Retina (tissue), 1 donor: ENCODE measurements around the gene ZDHHC5.
"Not testable (repeated sequence)": the region's sequence is repeated elsewhere in the genome, so short reads cannot be mapped to it uniquely, and the experiment has no call there.

ENCODE experiments used
- DNase-seq: peaks from one replicate; pipeline ENCODE4 v3.0.0-alpha.2; 2016

ZDHHC5 gene

DNA sequence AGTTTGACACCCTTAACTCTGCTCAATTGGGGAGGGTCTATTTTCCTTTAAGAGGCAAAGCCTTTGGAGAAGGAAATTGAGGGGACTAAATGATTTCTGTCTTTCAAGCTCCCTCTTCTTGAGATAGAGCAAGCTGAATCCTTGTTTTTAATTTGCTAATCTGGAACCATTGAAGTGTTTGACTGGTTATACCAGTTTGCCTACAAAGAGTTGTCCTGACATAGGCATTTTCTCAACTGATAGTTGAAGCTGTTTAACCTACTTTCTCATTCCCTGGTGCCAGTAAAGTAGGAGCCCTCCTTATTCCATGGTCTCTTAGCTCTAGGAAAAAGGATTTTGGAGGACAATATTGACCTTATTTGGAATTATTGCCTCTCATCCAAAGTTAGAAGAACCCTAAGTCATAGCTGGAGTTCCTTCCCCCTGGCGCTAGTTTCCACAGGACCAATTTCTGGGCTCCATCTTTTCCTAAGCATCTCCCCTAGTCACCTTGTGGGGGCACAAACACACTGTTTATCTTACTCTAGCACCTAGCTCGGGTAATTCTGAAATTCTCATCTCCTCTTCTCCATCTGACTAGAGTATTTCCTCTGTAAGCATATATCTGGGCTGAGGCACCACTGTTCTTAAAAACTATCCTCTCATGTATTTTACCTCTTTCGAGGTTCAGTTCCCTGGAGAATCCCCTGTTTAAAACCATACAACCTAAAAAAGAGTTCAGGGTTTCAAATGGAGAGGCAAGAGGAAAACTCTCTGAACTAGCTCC is 7.4 kb downstream of the ZDHHC5 start:
- no peak for DNase-seq

DNA sequence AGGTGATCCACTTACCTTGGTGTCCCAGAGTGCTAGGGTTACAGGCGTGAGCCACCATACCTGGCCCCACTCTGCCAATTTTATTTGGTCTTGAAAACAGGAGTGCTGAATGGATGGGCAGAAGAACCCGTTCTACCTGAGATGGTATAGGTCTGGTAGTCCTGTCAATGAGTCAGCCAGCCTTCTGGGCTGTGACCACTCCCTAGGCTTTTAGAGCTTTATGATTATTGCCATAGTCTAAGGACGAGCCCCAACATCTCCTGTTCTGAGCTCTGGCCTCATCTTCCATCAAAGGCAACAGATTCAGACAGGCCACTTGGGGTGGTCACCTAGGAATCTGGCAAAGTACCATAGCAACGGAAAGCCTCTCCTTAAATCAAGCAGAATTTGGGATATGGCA is 11.5 kb downstream of the ZDHHC5 start:
- DNase-seq, result no peak

DNA sequence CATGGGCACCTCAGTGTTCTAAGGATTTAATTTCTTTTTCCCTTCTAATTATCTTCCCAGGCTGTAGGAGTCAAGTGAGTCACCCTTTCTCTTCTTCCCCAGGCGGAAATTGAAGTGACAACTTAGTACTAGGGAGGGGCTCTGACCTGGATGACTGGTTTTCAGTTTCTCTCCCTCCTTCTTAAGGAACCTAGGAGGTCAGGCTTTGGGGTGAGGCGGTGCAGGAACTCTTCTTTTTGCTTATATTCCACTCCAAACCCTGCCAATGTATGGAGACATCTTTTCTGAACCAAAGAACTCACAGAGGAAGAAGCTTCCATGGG is 12.6 kb downstream of the ZDHHC5 start:
- no peak for DNase-seq

DNA sequence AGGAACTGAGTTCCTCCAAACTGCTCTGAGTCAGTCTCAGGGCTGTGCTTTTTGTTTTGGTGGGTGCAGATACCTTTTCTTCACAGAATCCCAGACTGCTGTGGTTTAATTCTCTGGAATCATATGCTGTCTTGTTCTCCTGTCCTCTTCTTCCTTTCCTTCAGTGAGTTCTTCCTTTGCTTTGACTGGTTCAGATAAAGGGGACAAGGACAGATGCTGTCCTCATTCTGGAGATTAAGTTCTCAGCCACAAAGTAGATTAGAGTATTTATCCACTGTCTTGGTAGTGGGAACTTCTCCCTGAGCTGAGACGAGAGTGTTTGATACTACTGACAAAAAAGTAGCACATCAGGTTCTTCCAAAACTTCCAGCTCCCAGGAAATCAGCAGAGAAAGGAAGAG is 13.3 kb downstream of the ZDHHC5 start:
- DNase-seq, result no peak

DNA sequence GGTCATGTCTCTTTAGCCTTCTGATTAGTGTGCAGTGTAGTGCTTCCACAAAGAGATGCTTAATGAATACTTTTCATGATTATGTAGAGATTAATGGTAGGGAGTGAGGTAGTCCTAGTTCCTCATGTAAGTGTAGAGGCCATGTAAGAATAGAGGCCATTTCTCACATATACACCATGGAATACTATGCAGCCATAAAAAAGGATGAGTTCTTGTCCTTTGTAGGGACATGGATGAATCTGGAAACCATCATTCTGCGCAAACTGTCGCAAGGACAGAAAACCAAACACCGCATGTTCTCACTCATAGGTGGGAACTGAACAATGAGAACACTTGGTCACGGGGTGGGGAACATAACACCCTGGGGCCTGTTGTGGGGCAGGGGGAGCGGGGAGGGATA is 22.6 kb downstream of the ZDHHC5 start:
- not testable (repeated sequence) for DNase-seq

DNA sequence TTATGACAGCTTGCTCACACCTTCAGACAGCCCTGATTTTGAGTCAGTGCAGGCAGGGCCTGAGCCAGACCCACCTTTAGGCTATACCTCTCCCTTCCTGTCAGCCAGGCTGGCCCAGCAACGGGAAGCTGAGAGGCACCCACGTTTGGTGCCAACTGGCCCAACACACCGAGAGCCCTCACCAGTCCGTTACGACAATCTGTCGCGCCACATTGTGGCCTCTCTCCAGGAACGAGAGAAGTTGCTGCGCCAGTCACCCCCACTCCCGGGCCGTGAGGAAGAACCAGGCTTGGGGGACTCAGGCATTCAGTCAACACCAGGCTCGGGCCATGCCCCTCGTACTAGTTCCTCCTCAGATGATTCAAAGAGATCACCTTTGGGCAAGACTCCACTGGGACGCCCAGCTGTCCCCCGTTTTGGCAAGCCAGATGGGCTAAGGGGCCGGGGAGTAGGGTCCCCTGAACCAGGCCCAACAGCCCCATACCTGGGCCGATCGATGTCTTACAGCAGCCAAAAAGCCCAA is 31.0 kb downstream of the ZDHHC5 start:
- no peak for DNase-seq

DNA sequence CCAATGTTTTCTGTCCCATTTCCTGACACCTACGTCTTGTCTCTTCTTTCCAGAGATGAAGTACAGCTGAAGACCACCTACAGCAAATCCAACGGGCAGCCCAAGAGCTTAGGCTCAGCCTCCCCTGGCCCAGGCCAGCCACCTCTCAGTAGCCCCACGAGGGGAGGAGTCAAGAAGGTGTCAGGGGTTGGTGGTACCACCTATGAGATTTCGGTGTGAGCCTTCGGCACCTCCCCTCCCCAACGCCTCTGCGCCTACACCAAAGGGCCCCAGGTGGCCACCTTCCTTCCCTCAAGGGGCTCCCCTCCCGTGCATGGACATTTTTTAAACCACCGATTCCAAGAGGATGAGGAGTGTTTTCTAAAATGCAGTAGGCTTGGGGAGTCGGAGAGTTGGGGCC is 31.9 kb downstream of the ZDHHC5 start:
- DNase-seq, result no peak

DNA sequence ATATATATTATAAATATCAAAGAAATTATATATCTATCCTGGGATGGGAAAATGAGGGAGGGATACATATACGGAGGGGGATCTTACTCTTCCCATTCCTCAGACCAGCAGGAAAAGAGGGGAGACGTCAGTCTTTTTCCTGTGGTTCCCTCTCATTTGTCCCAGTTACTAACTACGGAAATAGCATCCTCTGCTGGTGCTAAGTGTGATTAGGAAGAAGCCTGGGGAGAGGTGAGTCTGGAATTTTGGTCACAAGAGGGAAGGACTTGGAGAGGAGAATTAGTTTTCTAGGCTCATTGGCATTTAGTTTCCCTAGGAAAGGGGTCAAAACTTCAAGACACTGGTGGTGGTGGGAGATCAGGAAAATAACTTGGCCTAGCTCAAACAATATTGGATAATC is 32.5 kb downstream of the ZDHHC5 start:
- DNase-seq, result no peak

DNA sequence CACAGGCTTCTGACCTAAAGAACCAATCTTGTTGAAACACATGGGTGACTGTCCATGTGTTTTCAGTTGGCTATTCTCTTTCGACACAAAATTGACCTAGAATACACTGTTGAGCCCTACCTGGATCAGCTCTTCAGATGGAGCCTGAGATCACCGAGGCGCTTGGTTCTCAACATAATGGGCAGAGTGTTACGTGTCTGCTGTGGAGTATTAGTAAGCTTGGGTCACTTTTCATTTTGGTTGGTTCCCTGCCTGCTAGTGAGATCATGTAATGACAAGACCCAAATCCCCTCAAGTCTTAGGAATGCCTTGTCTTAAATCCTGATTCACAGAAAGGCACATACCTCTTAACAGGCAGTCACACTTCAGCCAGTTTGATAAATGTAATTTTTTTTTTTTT is 35.4 kb downstream of the ZDHHC5 start:
- no peak for DNase-seq

DNA sequence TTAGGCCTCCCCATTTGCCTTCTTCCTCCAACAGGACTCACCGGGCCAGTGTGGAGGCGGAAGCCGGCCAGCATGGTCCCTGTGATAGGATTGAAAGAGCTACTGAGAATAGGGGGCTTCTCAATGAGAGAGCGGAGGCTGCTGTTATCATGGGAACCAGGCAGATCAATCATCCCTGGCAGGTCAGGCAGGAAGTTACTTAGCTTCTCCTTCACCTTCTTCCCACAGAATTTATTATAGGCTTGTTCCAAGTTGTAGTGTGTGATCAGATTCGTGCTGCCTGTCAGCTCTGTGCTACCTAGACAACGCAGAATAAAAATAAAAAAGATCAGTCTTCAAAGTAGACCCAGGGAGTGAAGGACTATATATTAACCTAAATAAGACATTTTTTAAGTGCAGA is 37.0 kb downstream of the ZDHHC5 start:
- DNase-seq, result no peak

DNA sequence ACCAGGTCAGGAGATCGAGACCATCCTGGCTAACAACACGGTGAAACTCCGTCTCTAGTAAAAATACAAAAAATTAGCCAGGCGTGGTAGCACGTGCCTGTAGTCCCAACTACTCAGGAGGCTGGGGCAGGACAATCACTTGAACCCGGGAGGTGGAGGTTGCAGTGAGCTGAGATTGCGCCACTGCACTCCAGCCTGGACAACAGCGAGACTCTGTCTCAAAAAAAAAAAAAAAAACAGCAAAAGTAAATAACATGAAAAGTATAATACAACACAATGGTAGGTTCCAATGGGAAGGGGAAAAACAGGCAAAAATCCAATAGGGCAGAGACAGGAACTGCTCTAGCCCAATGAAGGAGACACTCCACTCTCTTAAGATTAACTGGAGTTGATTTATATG is 37.5 kb downstream of the ZDHHC5 start:
- DNase-seq, result not testable (repeated sequence)

DNA sequence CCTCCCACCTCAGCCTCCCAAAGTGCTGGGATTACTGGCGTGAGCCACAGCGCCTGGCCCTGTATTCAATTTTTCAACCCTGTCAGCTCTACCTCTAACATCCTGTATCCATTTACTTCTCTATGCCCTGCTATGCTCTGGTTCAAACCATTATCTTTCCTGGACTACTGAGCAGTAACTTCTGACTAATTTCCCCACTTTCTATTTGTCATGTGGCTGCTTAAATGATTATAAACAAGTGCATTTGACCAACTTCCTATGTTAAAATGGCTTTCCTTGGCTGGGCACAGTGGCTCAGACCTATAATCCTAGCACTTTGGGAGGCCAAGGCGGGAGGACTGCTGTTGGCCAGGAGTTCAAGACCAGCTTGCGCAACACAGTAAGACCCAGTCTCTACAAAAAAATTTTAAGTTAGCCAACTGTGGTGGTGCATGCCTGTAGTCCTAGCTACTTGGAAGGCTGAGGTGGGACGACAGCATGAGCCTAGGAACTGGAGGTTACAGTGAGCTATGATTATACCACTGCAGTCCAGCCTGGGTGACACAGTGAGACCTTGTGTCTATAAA is 42.0 kb downstream of the ZDHHC5 start:
- no peak for DNase-seq

DNA sequence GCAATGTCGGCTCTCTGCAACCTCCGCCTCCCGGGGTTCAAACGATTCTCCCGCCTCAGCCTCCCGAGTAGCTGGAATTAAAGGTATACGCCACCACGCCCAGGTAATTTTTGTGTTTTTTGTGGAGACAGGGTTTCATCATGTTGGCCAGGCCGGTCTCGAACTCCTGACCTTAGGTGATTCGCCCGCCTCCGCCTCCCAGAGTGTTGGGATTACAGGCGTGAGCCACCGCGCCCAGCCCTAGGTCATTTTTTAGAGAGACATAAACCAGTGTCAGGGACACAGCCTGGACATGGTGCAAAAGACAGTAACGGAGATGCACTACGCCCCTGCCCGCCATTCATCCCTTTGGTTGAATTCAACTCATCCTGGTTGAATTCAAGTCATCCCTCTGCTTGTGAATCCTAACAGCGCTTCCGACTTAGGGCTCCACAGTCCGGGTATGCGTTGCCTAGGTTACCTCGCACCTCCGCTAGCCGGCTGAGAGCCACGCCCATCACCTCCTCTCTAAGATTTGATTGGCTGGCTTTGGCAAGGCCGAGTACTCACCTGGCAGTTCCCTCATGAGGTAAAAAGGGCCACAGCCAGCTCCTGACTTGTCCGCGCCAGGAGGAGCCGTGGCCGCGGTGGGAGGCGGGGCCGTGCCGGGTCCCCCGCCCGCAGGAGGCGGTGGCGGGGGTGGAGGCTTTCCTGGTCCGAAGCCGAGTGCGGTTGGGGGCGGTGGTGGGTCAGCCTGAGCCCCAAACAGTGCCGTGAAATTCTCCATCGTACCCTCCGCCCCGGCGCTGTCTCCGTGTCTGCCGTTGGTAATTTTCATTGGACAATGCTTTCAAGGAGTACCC is 43.7 kb downstream of the ZDHHC5 start, which contains the start of gene MED19:
TSS of gene MED19 (minus strand) at position 802 of the 842 bp plus-strand sequence. CDS start at position 766, 36 bp downstream.
- peak; percentile 93 for DNase-seq

DNA sequence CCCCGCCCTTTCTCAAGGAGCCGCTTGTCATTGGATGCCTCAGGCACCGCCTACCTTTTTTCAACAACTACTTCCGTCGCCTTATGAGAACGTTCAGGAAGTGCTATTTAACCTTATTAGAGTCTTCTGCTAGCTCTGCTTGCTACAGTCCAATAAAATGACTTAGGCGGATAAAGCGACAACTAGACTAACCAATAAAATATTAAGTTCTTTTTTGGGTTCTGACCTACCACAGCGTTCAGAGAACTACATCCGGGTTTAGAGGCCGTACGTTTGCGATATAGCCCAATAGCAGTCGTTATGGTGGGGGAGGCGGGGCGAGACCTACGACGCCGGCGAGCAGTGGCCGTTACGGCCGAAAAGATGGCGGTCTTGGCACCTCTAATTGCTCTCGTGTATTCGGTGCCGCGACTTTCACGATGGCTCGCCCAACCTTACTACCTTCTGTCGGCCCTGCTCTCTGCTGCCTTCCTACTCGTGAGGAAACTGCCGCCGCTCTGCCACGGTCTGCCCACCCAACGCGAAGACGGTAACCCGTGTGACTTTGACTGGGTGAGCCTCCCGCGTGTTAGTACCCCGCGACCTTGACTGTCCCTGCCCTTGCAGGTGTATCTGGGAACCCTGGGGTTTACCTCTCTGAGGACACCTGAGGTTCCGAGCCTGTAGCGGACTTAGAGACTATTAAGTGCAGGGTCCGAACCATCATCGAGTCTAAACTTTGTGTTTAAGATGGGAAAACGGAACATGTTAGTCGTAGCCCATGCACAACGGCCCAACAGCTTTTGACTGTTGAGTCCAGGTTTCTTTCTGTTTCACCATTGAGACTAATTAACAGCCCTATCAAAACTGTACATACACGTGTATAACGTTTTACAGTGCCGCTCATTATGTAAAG is 44.6 kb downstream of the ZDHHC5 start, which contains the start of gene TMX2:
TSS of gene TMX2 (plus strand) at position 338 of the 895 bp plus-strand sequence. CDS start at position 364, 26 bp downstream.
- DNase-seq, result peak; percentile 92

DNA sequence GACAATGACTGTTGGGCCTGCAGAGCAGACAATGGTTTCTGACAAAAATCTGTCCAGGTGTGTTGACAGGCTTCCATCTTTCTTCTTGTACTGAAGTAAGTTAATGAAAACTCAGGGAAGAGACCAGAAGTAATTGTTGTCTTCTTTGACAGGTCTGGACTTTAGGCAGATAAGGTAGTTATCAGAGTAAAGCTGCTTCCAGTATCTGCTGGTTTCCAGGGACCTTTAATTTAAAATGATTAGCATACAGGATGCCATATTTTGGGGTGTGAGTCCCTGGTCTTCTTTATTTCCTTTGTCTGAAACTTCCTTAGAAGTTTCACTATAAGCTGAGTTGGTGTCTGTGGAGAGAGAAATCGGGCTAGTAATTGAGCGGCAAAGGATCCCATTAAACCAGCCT is 45.9 kb downstream of the ZDHHC5 start:
- no peak for DNase-seq

DNA sequence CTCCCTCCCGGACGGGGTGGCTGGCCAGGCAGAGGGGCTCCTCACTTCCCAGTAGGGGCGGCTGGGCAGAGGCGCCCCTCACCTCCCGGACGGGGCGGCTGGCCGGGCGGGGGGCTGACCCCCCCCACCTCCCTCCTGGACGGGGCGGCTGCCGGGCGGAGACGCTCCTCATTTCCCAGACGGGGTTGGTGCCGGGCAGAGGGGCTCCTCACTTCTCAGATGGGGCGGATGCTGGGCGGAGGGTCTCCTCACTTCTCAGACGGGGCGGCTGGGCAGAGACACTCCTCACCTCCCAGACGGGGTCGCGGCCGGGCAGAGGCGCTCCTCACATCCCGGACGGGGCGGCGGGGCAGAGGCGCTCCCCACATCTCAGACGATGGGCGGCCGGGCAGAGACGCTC is 48.8 kb downstream of the ZDHHC5 start:
- not testable (repeated sequence) for DNase-seq

DNA sequence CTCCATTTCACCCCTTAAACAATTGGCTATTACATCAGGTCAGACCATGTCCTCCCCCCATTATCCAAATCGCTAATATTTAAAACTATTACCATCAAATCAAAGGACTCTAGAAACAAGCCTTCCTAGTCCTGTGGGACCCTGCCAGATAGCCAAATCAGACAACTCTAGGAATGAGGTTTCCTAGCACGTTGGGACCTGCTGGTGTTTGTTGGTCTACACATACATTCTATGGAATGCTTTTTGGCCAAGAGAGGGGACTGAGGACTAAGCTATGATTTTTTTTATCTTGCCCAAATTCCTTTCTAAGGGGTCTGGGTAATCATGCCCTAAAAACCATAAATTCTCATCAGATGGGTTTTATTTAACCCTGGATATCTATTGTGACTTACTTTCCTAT is 59.3 kb downstream of the ZDHHC5 start:
- no peak for DNase-seq

DNA sequence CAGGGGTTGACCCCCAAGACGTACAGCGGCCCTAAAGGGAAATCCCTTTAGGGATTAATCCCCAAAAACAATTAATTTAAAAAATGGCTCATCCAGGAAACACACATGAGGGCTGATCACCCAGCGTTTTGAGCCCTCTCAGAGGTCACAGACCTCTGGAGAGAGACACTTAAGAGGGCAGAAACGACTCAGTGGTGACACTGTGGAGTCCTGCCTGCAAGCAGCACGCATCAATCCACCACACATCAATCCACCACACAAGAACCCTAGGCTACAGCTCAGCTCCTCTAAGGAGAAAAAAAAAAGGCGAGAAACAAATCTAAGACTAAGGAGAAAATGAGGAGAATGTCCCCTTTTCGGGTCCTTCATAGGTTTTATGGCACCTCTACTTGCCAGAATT is 60.9 kb downstream of the ZDHHC5 start:
- DNase-seq, result no peak

DNA sequence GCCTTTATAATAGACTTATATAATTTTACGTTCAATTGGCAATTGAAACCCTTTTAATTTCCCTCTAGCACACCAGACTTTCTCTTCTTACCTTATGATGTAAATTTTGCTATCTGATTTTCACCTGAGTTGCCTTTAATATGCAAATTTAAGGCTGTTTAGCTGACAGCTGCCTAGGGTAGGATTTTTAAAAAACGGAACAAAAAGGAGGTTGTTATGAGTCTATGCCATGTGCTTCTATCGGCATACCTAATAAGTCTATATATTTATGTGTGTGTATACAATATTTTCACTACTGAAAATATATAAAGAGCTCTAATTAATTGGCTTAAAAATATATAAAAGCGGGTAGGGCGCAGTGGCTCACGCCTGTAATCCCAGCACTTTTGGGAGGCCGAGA is 61.6 kb downstream of the ZDHHC5 start:
- DNase-seq, result no peak

DNA sequence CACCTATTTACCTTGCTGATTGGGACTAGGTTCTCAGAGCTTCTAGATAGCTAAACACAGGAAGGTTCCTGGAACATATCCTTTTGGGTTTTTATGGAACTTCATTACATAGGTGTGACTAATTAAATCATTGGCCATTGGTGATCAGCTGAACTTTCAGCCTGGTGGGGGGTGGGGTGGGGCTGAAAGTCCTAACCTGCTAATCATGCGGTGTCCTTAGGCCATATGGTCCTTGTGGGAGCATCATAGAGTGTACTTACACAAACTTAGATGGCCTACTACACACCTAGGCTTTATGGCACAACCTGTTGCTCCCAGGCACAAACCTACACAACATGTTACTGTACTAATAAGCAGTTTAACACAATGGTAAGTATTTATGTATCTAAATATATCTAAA is 64.7 kb downstream of the ZDHHC5 start:
- no peak for DNase-seq

DNA sequence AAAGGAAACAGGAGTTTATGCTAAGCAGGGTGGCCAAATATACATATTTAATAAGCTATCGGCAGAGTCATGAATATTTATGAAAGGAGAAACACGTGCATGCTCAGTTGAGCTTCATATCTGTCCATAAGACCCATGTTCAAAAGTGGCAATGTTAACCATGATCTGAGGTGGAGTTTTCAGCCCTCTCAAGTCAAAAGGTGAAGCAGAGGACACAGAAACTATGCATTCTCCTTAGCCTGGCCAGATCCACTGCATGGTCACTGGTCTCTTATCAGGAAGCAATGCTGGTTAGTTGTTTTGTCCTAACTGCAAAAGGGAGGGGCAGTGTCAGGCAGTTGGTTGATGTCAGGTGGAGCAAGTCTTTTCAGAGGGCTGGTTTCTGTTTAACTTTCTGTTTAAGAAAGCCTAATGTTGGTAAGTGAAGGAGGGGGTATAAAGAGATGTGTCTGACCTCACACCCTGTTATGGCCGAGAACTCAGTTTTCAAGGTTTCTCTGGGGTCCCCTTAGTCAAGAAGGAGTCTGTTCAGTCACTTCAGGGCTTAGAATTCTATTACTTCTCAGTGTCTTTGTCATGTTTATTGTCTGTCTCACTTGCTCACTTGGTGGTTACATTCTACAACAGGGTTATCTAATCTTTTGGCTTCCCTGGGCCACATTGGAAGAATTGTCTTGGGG is 67.8 kb downstream of the ZDHHC5 start:
- no peak for DNase-seq
